ENCODE data around the gene RAPGEF2.

- TF ChIP-seq POLR2AphosphoS5 (IDR thresholded peaks at IDR 0.05; ENCODE audit: low read depth) (no peak), EZH2 (IDR thresholded peaks at IDR 0.05; ENCODE audit: low read depth, unreplicated experiment) (no peak), REST (IDR thresholded peaks at IDR 0.05; ENCODE audit: unreplicated experiment) (no peak), JUNB (IDR thresholded peaks at IDR 0.05; ENCODE audit: unreplicated experiment) (no peak), EZH2phosphoT487 (IDR thresholded peaks at IDR 0.05; ENCODE audit: unreplicated experiment) (no peak), ETS1 (IDR thresholded peaks at IDR 0.05) (no peak)
- TF ChIP-seq, protein P1, sequence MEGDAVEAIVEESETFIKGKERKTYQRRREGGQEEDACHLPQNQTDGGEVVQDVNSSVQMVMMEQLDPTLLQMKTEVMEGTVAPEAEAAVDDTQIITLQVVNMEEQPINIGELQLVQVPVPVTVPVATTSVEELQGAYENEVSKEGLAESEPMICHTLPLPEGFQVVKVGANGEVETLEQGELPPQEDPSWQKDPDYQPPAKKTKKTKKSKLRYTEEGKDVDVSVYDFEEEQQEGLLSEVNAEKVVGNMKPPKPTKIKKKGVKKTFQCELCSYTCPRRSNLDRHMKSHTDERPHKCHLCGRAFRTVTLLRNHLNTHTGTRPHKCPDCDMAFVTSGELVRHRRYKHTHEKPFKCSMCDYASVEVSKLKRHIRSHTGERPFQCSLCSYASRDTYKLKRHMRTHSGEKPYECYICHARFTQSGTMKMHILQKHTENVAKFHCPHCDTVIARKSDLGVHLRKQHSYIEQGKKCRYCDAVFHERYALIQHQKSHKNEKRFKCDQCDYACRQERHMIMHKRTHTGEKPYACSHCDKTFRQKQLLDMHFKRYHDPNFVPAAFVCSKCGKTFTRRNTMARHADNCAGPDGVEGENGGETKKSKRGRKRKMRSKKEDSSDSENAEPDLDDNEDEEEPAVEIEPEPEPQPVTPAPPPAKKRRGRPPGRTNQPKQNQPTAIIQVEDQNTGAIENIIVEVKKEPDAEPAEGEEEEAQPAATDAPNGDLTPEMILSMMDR (conservative IDR thresholded peaks at IDR 0.05; ENCODE audit: low read depth in 2 of 2), result no peak
Measured at GRCh38 chr4:159098482-159099127, 4.3 kb upstream of the RAPGEF2 start.
